Endothelial cell of umbilical vein (primary cell): ENCODE measurements around the gene HMGA1. TPM values are rescaled to one million over a fixed set of nuclear protein-coding genes. Genes with fewer than 3 reads are reported as not detected.

Source experiments
- BruUV-seq: library from RNA; stranded (reverse); fragments of 400-500 nt; replicated peaks from 2 replicates; lab custom pipeline; 2021; lab: Mats Ljungman, UMichigan
- CTCF ChIA-PET: fragments of 300-600, 350-600 bp; sonication (Branson Sonifier 250); formaldehyde crosslinking; loops from one replicate; lab custom pipeline; 2021; ENCODE audit warnings: antibody characterized with exemption, inconsistent platforms; lab: Charles Lee
- POLR2A ChIA-PET: fragments of 300-600, 350-600 bp; sonication (Branson Sonifier 250); formaldehyde crosslinking; loops from one replicate; lab custom pipeline; 2021; ENCODE audit warnings: antibody characterized with exemption, inconsistent platforms; lab: Charles Lee
- DNase-seq: peaks from one replicate; pipeline ENCODE4 v3.0.0-alpha.2; 2011; ENCODE audit warnings: low read depth, low spot score
- FAIRE-seq: peaks from 2 replicates; lab custom pipeline; 2011; peaks lifted over from hg19 to GRCh38; lab: Jason Lieb, UNC
- H2AFZ ChIP-seq: 2 replicates; pipeline ENCODE4 v1.6.0; 2012; ENCODE audit warnings: low read depth, low read length, control low read depth, inconsistent platforms
- H3K27ac ChIP-seq: 2 replicates; pipeline ENCODE4 v1.5.1; 2011; ENCODE audit warnings: low read depth, mild to moderate bottlenecking, control low read depth, low read length, moderate library complexity; ENCODE audit not compliant: insufficient read depth
- H3K27me3 ChIP-seq, 2 experiments: 2 replicates each; pipeline versions ENCODE4 v1.6.0 to v1.6.1; 2011; ENCODE audit warnings: low read length in 2 of 2, mixed read lengths in 1 of 2; ENCODE audit not compliant: control insufficient read depth in 2 of 2, insufficient read depth in 2 of 2
- H3K36me3 ChIP-seq, 2 experiments: 2 replicates in 1 of 2; 3 replicates in 1 of 2; pipeline ENCODE4 v1.5.1; 2011; ENCODE audit warnings: low read length in 2 of 2, mild to moderate bottlenecking in 1 of 2, moderate library complexity in 1 of 2; ENCODE audit not compliant: control insufficient read depth in 2 of 2, insufficient read depth in 2 of 2; ENCODE audit errors: extremely low read depth in 1 of 2
- H3K4me1 ChIP-seq: 3 replicates; pipeline ENCODE4 v1.5.1; 2011; ENCODE audit warnings: mild to moderate bottlenecking, low read length; ENCODE audit not compliant: control insufficient read depth, insufficient read depth; ENCODE audit errors: extremely low read depth
- H3K4me2 ChIP-seq: 2 replicates; pipeline ENCODE4 v1.6.1; 2011; ENCODE audit warnings: low read length, control low read depth, mixed read lengths; ENCODE audit not compliant: insufficient read depth
- H3K4me3 ChIP-seq, 3 experiments: fragments of 200-600 bp in 1 of 3; sonication (generic), shearing (Covaris generic) in 1 of 3; replicated peaks in 1 of 3; 2 replicates each; pipeline ENCODE4 v1.5.1; 2011 to 2016; ENCODE audit warnings: control low read depth in 3 of 3, low read length in 3 of 3, mild to moderate bottlenecking in 2 of 3, inconsistent platforms in 1 of 3, low read depth in 1 of 3, moderate library complexity in 1 of 3; ENCODE audit not compliant: insufficient read depth in 1 of 3
- H3K79me2 ChIP-seq: 2 replicates; pipeline ENCODE4 v1.6.0; 2012; ENCODE audit warnings: low read length, inconsistent platforms; ENCODE audit not compliant: control insufficient read depth, insufficient read depth
- H3K9ac ChIP-seq: replicated peaks from 2 replicates; pipeline ENCODE3; 2011; ENCODE audit warnings: low read length, control low read depth; ENCODE audit not compliant: insufficient read depth; ENCODE audit errors: extremely low read depth
- H3K9me1 ChIP-seq: replicated peaks from 3 replicates; pipeline ENCODE4 v1.6.0; 2011; ENCODE audit warnings: mild to moderate bottlenecking, low read length; ENCODE audit not compliant: control insufficient read depth, insufficient read depth; ENCODE audit errors: extremely low read depth
- H3K9me3 ChIP-seq: replicated peaks from 2 replicates; pipeline ENCODE4 v1.5.1; 2012; ENCODE audit warnings: low read length, inconsistent platforms; ENCODE audit not compliant: control insufficient read depth, insufficient read depth
- H4K20me1 ChIP-seq: replicated peaks from 2 replicates; pipeline ENCODE3; 2011; ENCODE audit warnings: mild to moderate bottlenecking, low read length; ENCODE audit not compliant: control insufficient read depth, insufficient read depth; ENCODE audit errors: extremely low read depth
- EZH2 ChIP-seq: IDR thresholded peaks from 2 replicates; pipeline ENCODE4 v1.6.1; 2012; ENCODE audit warnings: borderline replicate concordance, low read depth, mild to moderate bottlenecking, moderate library complexity, low read length, inconsistent platforms; ENCODE audit not compliant: severe bottlenecking
- FOS ChIP-seq: IDR thresholded peaks from 2 replicates; pipeline ENCODE4 v1.6.1; 2011; ENCODE audit warnings: mild to moderate bottlenecking, low read length, moderate library complexity, borderline replicate concordance; ENCODE audit not compliant: insufficient read depth
- GATA2 ChIP-seq: IDR thresholded peaks from 2 replicates; pipeline ENCODE4 v1.7.0; 2011; ENCODE audit warnings: low read depth, mild to moderate bottlenecking, moderate library complexity, mixed read lengths, low read length; ENCODE audit not compliant: insufficient read length, insufficient read depth
- JUN ChIP-seq: IDR thresholded peaks from 2 replicates; pipeline ENCODE4 v1.6.1; 2011; ENCODE audit warnings: borderline replicate concordance, low read depth; ENCODE audit not compliant: insufficient read length, insufficient read depth
- POLR2A ChIP-seq: IDR thresholded peaks from 2 replicates; pipeline ENCODE4 v1.6.1; 2012; ENCODE audit warnings: low read depth, mild to moderate bottlenecking, control low read depth, low read length
- POLR2AphosphoS5 ChIP-seq: IDR thresholded peaks from 2 replicates; pipeline ENCODE4 v1.6.1; 2012; ENCODE audit warnings: low read depth, mild to moderate bottlenecking, control low read depth, low read length, moderate library complexity; ENCODE audit not compliant: insufficient read depth
- dilution Hi-C: fragments of 300-500 bp; cut with MboI; formaldehyde crosslinking; loops from one replicate; pipeline ENCODE4 v1.15.0; 2019; ENCODE audit warnings: low sequenced_read_pairs; ENCODE audit not compliant: extremely low pct_ligation_motif_present
- intact Hi-C: fragments of 100-400 bp; cut with micrococcal nuclease; formaldehyde crosslinking; loops from one replicate; pipeline ENCODE4 v1.10.0; 2022
- polyA plus RNA-seq, 4 experiments: library from polyadenylated mRNA; depleted of rRNA in 3 of 4; stranded (reverse) in 3 of 4; unstranded in 1 of 4; fragments of >200 nt; gene quantifications; 2 replicates each; pipeline versions ENCODE4 v1.2.1 to v1.2.3, GENCODE V29; 2011 to 2012; ENCODE audit warnings: missing spikeins in 1 of 4
- total RNA-seq: library from RNA; stranded (reverse); gene quantifications from 2 replicates; pipeline ENCODE4 v1.2.3, GENCODE V29; 2021
- TF ChIP-seq, protein P1 (sequence below), 2 donors: IDR thresholded peaks; 1 replicate in 1 of 2; 2 replicates in 1 of 2; pipeline ENCODE4 v1.5.1; 2011; ENCODE audit warnings: low read length in 2 of 2, mild to moderate bottlenecking in 2 of 2, moderate library complexity in 2 of 2, control low read depth in 1 of 2, inconsistent platforms in 1 of 2, low read depth in 1 of 2; ENCODE audit not compliant: insufficient read depth in 1 of 2; ENCODE audit errors: extremely low read depth in 1 of 2
- TF ChIP-seq, protein P2 (sequence below): IDR thresholded peaks from 2 replicates; pipeline ENCODE4 v1.6.1; 2011; ENCODE audit not compliant: insufficient read depth, insufficient read length

HMGA1 gene
- total and polyA plus RNA-seq, 2 donors (not counting 3 experiments of a cell fraction or from before 2014, with no cell fraction given) = 425 to 1,108 TPM

GRCh38 chr6:34227761-34228421 lies 8.8 kb upstream of the HMGA1 start:
- peaks cover 16% of the 10 kb centered on the region for H3K4me1 ChIP-seq
- no TSS peak for BruUV-seq
- H3K27ac ChIP-seq = no peak overlapping the region
- intact Hi-C loops = no loop called here
- H3K36me3 ChIP-seq = no peaks in the 10 kb centered on the region
- no peaks in the 10 kb centered on the region for H3K79me2 ChIP-seq
- ChIA-PET POLR2A (interaction anchor here (2.4 kb wide), 1 partner anchor 9 kb away, joined by 10 read pairs; the partner anchor contains the start of gene HMGA1), CTCF (interaction anchor here (0.7 to 2.2 kb wide), 3 partner anchors 15 to 22 kb away, joined by 3 to 5 read pairs (median 3); no protein-coding TSS in a partner anchor)
- no peak overlapping the region for H3K4me3 ChIP-seq
- H4K20me1 ChIP-seq = no peaks in the 10 kb centered on the region
- DNase-seq (no peak), FAIRE-seq (no peak)
- no peaks in the 10 kb centered on the region for H3K27me3 ChIP-seq
- TF ChIP-seq, protein P1, sequence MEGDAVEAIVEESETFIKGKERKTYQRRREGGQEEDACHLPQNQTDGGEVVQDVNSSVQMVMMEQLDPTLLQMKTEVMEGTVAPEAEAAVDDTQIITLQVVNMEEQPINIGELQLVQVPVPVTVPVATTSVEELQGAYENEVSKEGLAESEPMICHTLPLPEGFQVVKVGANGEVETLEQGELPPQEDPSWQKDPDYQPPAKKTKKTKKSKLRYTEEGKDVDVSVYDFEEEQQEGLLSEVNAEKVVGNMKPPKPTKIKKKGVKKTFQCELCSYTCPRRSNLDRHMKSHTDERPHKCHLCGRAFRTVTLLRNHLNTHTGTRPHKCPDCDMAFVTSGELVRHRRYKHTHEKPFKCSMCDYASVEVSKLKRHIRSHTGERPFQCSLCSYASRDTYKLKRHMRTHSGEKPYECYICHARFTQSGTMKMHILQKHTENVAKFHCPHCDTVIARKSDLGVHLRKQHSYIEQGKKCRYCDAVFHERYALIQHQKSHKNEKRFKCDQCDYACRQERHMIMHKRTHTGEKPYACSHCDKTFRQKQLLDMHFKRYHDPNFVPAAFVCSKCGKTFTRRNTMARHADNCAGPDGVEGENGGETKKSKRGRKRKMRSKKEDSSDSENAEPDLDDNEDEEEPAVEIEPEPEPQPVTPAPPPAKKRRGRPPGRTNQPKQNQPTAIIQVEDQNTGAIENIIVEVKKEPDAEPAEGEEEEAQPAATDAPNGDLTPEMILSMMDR (IDR thresholded peaks at IDR 0.05; ENCODE audit: extremely low read depth in 1 of 2, insufficient read depth in 1 of 2, low read depth in 1 of 2, low read length in 2 of 2) = no peak
- no peak for TF ChIP-seq JUN
- no peak for TF ChIP-seq FOS
- no peak for TF ChIP-seq GATA2
- no peak for TF ChIP-seq POLR2A
- TF ChIP-seq EZH2 = no peak
- TF ChIP-seq, protein P2, sequence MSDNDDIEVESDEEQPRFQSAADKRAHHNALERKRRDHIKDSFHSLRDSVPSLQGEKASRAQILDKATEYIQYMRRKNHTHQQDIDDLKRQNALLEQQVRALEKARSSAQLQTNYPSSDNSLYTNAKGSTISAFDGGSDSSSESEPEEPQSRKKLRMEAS = no peak
- no peak for TF ChIP-seq POLR2AphosphoS5
- no peak overlapping the region for H3K4me2 ChIP-seq
- no peak overlapping the region for H3K9ac ChIP-seq
- H3K9me3 ChIP-seq = no peaks in the 10 kb centered on the region
- H2AFZ ChIP-seq = no peak overlapping the region
- dilution Hi-C loops = no loop called here
- no peaks in the 10 kb centered on the region for H3K9me1 ChIP-seq
